AG04449 (cell line): ENCODE measurements around the gene TNNC1.

ENCODE experiments used
- CTCF ChIA-PET: fragments of 350-600 bp; formaldehyde crosslinking; extraction: SDS; loops from one replicate; lab custom pipeline; 2021; ENCODE audit warnings: antibody characterized with exemption; lab: Yijun Ruan, JAX
- POLR2A ChIA-PET: fragments of 400-600, 350-600 bp; formaldehyde crosslinking; extraction: SDS; loops from one replicate; lab custom pipeline; 2020; ENCODE audit warnings: antibody characterized with exemption, inconsistent platforms; lab: Yijun Ruan, JAX
- DNase-seq: peaks from one replicate; pipeline ENCODE4 v3.0.0-alpha.2; 2010; ENCODE audit warnings: low read depth, low spot score
- H3K4me3 ChIP-seq: 2 replicates; pipeline ENCODE4 v1.5.1; 2011; ENCODE audit warnings: low read depth, mild to moderate bottlenecking, control low read depth, low read length
- TF ChIP-seq, protein P1 (sequence below): IDR thresholded peaks from one replicate; pipeline ENCODE4 v1.5.1; 2011; ENCODE audit warnings: mild to moderate bottlenecking, moderate library complexity, low read length, control low read depth, inconsistent platforms; ENCODE audit not compliant: insufficient read depth; ENCODE audit errors: missing control alignments

Gene TNNC1

GRCh38 chr3:52423173-52423572, 30.7 kb downstream of the TNNC1 start:
- DNase-seq, result no peak
- H3K4me3 ChIP-seq, result no peak overlapping the region
- ChIA-PET CTCF (interaction anchor here (1.9 to 28.6 kb wide), 2 partner anchors 10 to 25 kb away, joined by 21 to 1004 read pairs; partner anchors contain the start of genes NISCH, SEMA3G and TNNC1), POLR2A (no interaction called here)
- TF ChIP-seq, protein P1, sequence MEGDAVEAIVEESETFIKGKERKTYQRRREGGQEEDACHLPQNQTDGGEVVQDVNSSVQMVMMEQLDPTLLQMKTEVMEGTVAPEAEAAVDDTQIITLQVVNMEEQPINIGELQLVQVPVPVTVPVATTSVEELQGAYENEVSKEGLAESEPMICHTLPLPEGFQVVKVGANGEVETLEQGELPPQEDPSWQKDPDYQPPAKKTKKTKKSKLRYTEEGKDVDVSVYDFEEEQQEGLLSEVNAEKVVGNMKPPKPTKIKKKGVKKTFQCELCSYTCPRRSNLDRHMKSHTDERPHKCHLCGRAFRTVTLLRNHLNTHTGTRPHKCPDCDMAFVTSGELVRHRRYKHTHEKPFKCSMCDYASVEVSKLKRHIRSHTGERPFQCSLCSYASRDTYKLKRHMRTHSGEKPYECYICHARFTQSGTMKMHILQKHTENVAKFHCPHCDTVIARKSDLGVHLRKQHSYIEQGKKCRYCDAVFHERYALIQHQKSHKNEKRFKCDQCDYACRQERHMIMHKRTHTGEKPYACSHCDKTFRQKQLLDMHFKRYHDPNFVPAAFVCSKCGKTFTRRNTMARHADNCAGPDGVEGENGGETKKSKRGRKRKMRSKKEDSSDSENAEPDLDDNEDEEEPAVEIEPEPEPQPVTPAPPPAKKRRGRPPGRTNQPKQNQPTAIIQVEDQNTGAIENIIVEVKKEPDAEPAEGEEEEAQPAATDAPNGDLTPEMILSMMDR, result no peak

DNA sequence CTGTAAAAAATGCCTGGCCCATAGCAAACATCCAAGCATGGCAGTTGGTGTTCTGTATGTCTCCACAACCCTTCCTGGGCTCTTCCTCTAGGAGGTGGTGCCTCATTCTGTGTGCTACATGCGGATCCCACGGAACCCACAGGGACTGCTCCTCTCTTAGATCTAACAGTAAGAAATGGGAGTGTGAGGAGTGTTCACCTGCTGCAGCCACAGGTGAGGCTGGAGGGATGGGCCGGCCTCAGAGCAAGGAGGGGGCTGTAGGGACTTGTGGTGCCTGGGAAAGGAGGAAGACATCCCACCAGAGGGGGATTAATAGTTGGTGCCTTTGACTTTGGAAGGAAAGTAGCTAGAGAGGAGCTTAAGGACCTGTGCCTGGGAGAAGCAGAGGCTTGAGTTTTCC, 31.2 kb downstream of the TNNC1 start:
- DNase-seq, result no peak
- H3K4me3 ChIP-seq, result no peak overlapping the region
- TF ChIP-seq, protein P1, result no peak
- ChIA-PET POLR2A (no interaction called here), CTCF (interaction anchor here (1.9 to 28.6 kb wide), 2 partner anchors 9 to 25 kb away, joined by 21 to 1004 read pairs; partner anchors contain the start of genes NISCH, SEMA3G and TNNC1)

GRCh38 chr3:52420388-52420787, 33.5 kb downstream of the TNNC1 start:
- no peak overlapping the region for H3K4me3 ChIP-seq
- no peak for DNase-seq
- CTCF ChIA-PET, result interaction anchor here (0.6 to 28.6 kb wide), 6 partner anchors 8 to 281 kb away, joined by 3 to 1004 read pairs (median 8); partner anchors contain the start of genes NISCH, SEMA3G and TNNC1
- POLR2A ChIA-PET, result no interaction called here
- TF ChIP-seq, protein P1, result no peak

- TF ChIP-seq, protein P1, result no peak
- no peak for DNase-seq
- POLR2A ChIA-PET, result no interaction called here
- no peak overlapping the region for H3K4me3 ChIP-seq
- CTCF ChIA-PET, result interaction anchor here (1.0 to 28.6 kb wide), 4 partner anchors 9 to 32 kb away, joined by 4 to 1004 read pairs (median 54); partner anchors contain the start of genes NISCH, SEMA3G and TNNC1
Observed at GRCh38 chr3:52415800-52416199, 38.0 kb downstream of the TNNC1 start.

DNA sequence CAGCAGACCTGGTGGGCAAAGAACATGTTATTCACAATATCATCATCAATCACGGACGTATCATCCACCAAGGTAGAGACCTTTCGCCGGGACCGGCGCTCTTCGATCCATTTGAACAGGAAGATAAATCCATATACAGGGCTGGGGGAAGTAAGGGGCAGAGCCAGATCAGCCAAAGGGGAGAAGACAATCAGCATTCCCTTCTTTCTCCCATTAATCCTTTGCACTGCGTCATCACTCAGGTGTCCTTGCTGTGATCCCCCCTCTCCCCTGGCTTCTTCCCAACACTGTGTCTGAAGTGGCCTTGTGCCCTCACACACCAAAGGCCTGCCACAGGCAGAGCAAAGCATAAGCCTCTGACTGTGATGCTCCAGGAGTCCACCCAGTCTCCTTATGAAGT, 45.4 kb downstream of the TNNC1 start:
- peak overlapping the region; percentile 95 for H3K4me3 ChIP-seq
- TF ChIP-seq, protein P1, result no peak
- CTCF ChIA-PET, result interaction anchor here (2.8 kb wide), 1 partner anchor 39 kb away, joined by 12 read pairs; no protein-coding TSS in a partner anchor
- POLR2A ChIA-PET, result no interaction called here
- no peak for DNase-seq

DNA sequence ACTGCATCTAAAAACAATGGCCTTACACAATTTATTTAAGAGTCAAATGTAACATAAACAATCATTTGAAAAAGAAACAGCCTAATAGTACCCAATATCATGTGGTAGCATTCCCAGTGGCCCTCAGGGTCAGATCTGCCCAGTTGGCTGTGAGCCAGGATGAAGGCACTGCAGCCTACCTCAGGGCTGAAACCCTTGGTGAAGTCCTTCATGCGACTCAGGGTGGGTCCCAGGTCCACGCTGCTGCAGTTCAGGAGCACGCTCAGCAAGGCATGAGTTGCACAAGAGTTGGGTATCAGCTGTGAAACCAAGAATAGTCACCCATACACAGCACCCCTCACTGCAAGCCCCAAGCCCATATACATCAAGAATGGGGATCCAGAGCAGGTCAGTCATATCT, 46.1 kb downstream of the TNNC1 start:
- H3K4me3 ChIP-seq, result no peak overlapping the region; the same call in 1 of the 2 replicates
- TF ChIP-seq, protein P1, result no peak
- POLR2A ChIA-PET, result no interaction called here
- DNase-seq, result no peak
- CTCF ChIA-PET, result interaction anchor here (2.8 kb wide), 1 partner anchor 39 kb away, joined by 12 read pairs; no protein-coding TSS in a partner anchor
